Endothelial cell of umbilical vein (primary cell): Measurements from ENCODE around the gene MEGF10.

Source experiments
- CTCF ChIP-seq, 2 donors: IDR thresholded peaks; 1 replicate in 1 of 2; 2 replicates in 1 of 2; pipeline ENCODE4 v1.5.1; 2011; ENCODE audit warnings: low read length in 2 of 2, mild to moderate bottlenecking in 2 of 2, moderate library complexity in 2 of 2, control low read depth in 1 of 2, inconsistent platforms in 1 of 2, low read depth in 1 of 2; ENCODE audit not compliant: insufficient read depth in 1 of 2; ENCODE audit errors: extremely low read depth in 1 of 2
- EZH2 ChIP-seq: IDR thresholded peaks from 2 replicates; pipeline ENCODE4 v1.6.1; 2012; ENCODE audit warnings: borderline replicate concordance, low read depth, mild to moderate bottlenecking, moderate library complexity, low read length, inconsistent platforms; ENCODE audit not compliant: severe bottlenecking
- GATA2 ChIP-seq: IDR thresholded peaks from 2 replicates; pipeline ENCODE4 v1.7.0; 2011; ENCODE audit warnings: low read depth, mild to moderate bottlenecking, moderate library complexity, mixed read lengths, low read length; ENCODE audit not compliant: insufficient read length, insufficient read depth
- JUN ChIP-seq: IDR thresholded peaks from 2 replicates; pipeline ENCODE4 v1.6.1; 2011; ENCODE audit warnings: borderline replicate concordance, low read depth; ENCODE audit not compliant: insufficient read length, insufficient read depth
- MYC ChIP-seq: IDR thresholded peaks from one replicate; pipeline ENCODE4 v1.6.1; 2011; ENCODE audit warnings: mild to moderate bottlenecking, low read depth, low read length
- POLR2AphosphoS5 ChIP-seq: IDR thresholded peaks from 2 replicates; pipeline ENCODE4 v1.6.1; 2012; ENCODE audit warnings: low read depth, mild to moderate bottlenecking, control low read depth, low read length, moderate library complexity; ENCODE audit not compliant: insufficient read depth

DNA sequence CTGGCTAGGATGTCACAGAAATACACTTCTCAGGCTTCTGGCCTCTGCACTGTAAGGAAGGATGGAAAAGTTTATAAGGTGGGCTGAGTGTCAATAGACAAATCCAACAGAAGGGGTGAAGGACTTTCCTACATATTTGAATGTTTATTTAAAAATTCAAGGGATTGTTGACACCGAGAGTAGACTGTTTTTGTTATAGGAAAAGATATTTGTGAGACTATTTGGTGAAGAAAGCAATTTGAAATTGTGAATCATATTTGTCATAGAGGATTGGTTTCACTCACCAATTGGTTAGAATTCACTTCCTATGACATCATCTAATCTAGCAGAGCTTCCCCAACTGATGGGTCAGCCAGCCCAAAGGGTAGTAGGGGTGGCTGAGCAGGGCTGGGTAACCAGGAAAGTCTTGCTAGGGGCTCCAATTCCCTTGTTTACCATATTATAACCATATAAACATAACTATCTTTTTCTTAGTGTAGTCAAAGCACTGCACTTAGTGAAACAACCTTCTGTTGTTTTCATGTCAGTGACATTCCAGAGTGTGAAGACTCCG lies 14.9 kb upstream of the MEGF10 start:
- no peak for TF ChIP-seq GATA2
- no peak for TF ChIP-seq CTCF (IDR thresholded peaks at IDR 0.05; ENCODE audit: extremely low read depth in 1 of 2, insufficient read depth in 1 of 2, low read depth in 1 of 2, low read length in 2 of 2)
- no peak for TF ChIP-seq EZH2
- TF ChIP-seq POLR2AphosphoS5 = no peak
- TF ChIP-seq JUN = no peak
- no peak for TF ChIP-seq MYC
